Heart left ventricle (tissue), 16 donors: ENCODE results near the gene VHLL. TPM values are rescaled to one million over a fixed set of nuclear protein-coding genes. Genes with fewer than 3 reads are reported as not detected.

Experiments used
- ATAC-seq, 4 donors: fragments of 200-7000 bp; cut with Tn5 transposase; one replicate each; pipeline ENCODE4 v1.9.1; 2020 to 2022; ENCODE audit warnings: moderate library complexity in 4 of 4, mild to moderate bottlenecking in 3 of 4, moderate number of reproducible peaks in 1 of 4
- DNase-seq, 5 donors: peaks; one replicate each; pipeline ENCODE4 v3.0.0-alpha.2; 2020
- H3K27ac ChIP-seq, 12 donors: fragments of 200-600 bp; sonication (generic) in 4 of 12; one replicate each; pipeline versions ENCODE4 v1.5.0 to v1.8.0; 2016 to 2022; ENCODE audit warnings: mild to moderate bottlenecking in 2 of 12
- H3K27me3 ChIP-seq, 9 donors: fragments of 200-600 bp; sonication (generic) in 2 of 9; one replicate each; pipeline versions ENCODE4 v1.5.1 to v1.8.0; 2016 to 2022; ENCODE audit warnings: mild to moderate bottlenecking in 3 of 9
- H3K36me3 ChIP-seq, 9 donors: fragments of 200-600 bp; sonication (generic) in 2 of 9; one replicate each; pipeline versions ENCODE4 v1.5.0 to v1.8.0; 2018 to 2022; ENCODE audit warnings: mild to moderate bottlenecking in 2 of 9
- H3K4me1 ChIP-seq, 12 donors: fragments of 200-600 bp; sonication (generic) in 4 of 12; one replicate each; pipeline versions ENCODE4 v1.5.0 to v1.8.0; 2016 to 2022; ENCODE audit warnings: mild to moderate bottlenecking in 3 of 12
- H3K4me3 ChIP-seq, 12 donors: fragments of 200-600 bp; sonication (generic) in 4 of 12; one replicate each; pipeline versions ENCODE4 v1.5.0 to v1.8.0; 2017 to 2022; ENCODE audit warnings: mild to moderate bottlenecking in 9 of 12, moderate library complexity in 4 of 12
- H3K9me3 ChIP-seq, 12 donors: fragments of 200-600 bp; sonication (generic) in 4 of 12; one replicate each; pipeline versions ENCODE4 v1.5.0 to v1.8.0; 2016 to 2022; ENCODE audit warnings: mild to moderate bottlenecking in 1 of 12
- CTCF ChIP-seq, 12 donors: fragments of 200-600 bp; sonication (generic) in 4 of 12; IDR thresholded peaks; one replicate each; pipeline versions ENCODE4 v1.5.0 to v1.8.0; 2018 to 2022; ENCODE audit warnings: antibody characterized with exemption in 12 of 12, mild to moderate bottlenecking in 5 of 12
- POLR2A ChIP-seq, 2 donors: fragments of 450-650 bp; IDR thresholded peaks; one replicate each; pipeline ENCODE4 v1.6.1; 2017; ENCODE audit warnings: antibody characterized with exemption in 2 of 2, mild to moderate bottlenecking in 2 of 2, moderate library complexity in 2 of 2
- WGBS, 4 donors: extraction: QIAGEN DNeasy Blood & Tissue Kit in 2 of 4; methylation state at CpG; one replicate each; pipeline versions ENCODE4 v1.1.5 to v1.1.7; 2013 to 2018; 5-methylcytosine and 5-hydroxymethylcytosine counted together
- intact Hi-C, 10 donors: fragments of 100-400 bp; cut with DNase I; formaldehyde crosslinking; loops; one replicate each; pipeline versions ENCODE4 v1.11.1 to v1.14.2; 2022
- polyA plus RNA-seq, 2 donors: library from polyadenylated mRNA; stranded (reverse); fragments of 200-250 nt; gene quantifications; one replicate each; pipeline ENCODE4 v1.2.3, GENCODE V29; 2013
- total RNA-seq, 9 donors: library from RNA; depleted of rRNA in 2 of 9; stranded (reverse); fragments of >200 nt in 2 of 9; fragmentation: NEBNext Ultra II Directional in 3 of 9; extraction: Animal tissue kit (Norgen Biotek cat#: 25700) in 3 of 9; gene quantifications; one replicate each; pipeline versions ENCODE4 v1.1.0 to v1.2.4, GENCODE V29; 2016 to 2023
- donor health status: ischemic (EF 13 %, LVEDD 7.1; RV severe dilation, severe dysfunction).
- donor health status: healthy with polysubstance abuse.
- donor health status: DM: no; HTN: yes; CAD: no.
- donor health status: DM: no; HTN: no; CAD: no.
- donor health status: ischemic (EF 25% LVEDD 6.9; RV normal size, moderate dysfunction).
- donor health status: ischemic (EF 25% LVEDD 5.7; RV mildly dilated, moderate dysfunction).
- donor health status: healthy.
- donor health status: DM: yes; HTN: yes; CAD: no.
- donor health status: ischemic (EF 35%, LVEDD 5.7; RV mildly dilated, moderate dysfunction).
- donor health status: nonischemic (EF 11% LVEDD 7.7; RV severe dilation, severe dysfunction).
- donor health status: DM: yes; HTN: yes; CAD: no.
- donor health status: PGD.
- donor health status: ischemic (EF 29% LVEDD 5.4; RV normal size, mild dysfunction).
- donor health status: nonischemic (EF 23%, LVEDD 6.1; RV moderate dilation, normal function).

VHLL gene
- total and polyA plus RNA-seq, 11 donors, result not detected

GRCh38 chr1:156279837-156280236, 19.3 kb downstream of the VHLL start:
- no peak for ATAC-seq
- peaks cover 0 to 56% (median 41%) of the 10 kb centered on the region in 9 donors for H3K36me3 ChIP-seq
- no peak for DNase-seq
- H3K27me3 ChIP-seq, result no peaks in the 10 kb centered on the region
- intact Hi-C loops, result no loop called here
- WGBS, 4 donors, result 86 to 96% (median 93%) methylated on average over 3 of the region's 3 CpGs
- H3K9me3 ChIP-seq, result no peaks in the 10 kb centered on the region
- H3K27ac ChIP-seq, result no peak overlapping the region
- TF ChIP-seq POLR2A (IDR thresholded peaks at IDR 0.05), result no peak
- TF ChIP-seq CTCF (IDR thresholded peaks at IDR 0.05), result no peak
- no peak overlapping the region for H3K4me3 ChIP-seq
- H3K4me1 ChIP-seq, result peaks cover 5 to 69% (median 30%) of the 10 kb centered on the region in 12 donors

- TF ChIP-seq POLR2A (IDR thresholded peaks at IDR 0.05) (no peak), CTCF (IDR thresholded peaks at IDR 0.05) (no peak)
- DNase-seq (no peak), ATAC-seq (no peak)
- H3K4me1 ChIP-seq, result peaks cover 5 to 52% (median 20%) of the 10 kb centered on the region in 12 donors
- 67 to 88% (median 83%) methylated on average over 6 of the region's 6 CpGs for WGBS, 4 donors
- H3K36me3 ChIP-seq, result peaks cover 0 to 85% (median 70%) of the 10 kb centered on the region in 9 donors
- no peak overlapping the region for H3K4me3 ChIP-seq
- intact Hi-C loops, result no loop called here
- no peaks in the 10 kb centered on the region for H3K27me3 ChIP-seq
- H3K9me3 ChIP-seq, result no peaks in the 10 kb centered on the region
- H3K27ac ChIP-seq, result peak overlapping the region in 1 of 12 donors; percentile 59
Observed at GRCh38 chr1:156276966-156277381, 22.1 kb downstream of the VHLL start.

GRCh38 chr1:156276532-156276931, 22.6 kb downstream of the VHLL start:
- Histone ChIP-seq H3K9me3 (no peaks in the 10 kb centered on the region), H3K36me3 (peaks cover 0 to 89% (median 74%) of the 10 kb centered on the region in 9 donors), H3K4me1 (peaks cover 3 to 48% (median 16%) of the 10 kb centered on the region in 12 donors), H3K27me3 (no peaks in the 10 kb centered on the region), H3K27ac (peak overlapping the region in 1 of 12 donors; percentile 59), H3K4me3 (no peak overlapping the region)
- no peak for ATAC-seq
- TF ChIP-seq CTCF (IDR thresholded peaks at IDR 0.05) (no peak), POLR2A (IDR thresholded peaks at IDR 0.05) (no peak)
- intact Hi-C loops, result no loop called here
- DNase-seq, result no peak

GRCh38 chr1:156270314-156270713, 28.8 kb downstream of the VHLL start:
- DNase-seq (no peak), ATAC-seq (no peak)
- no peaks in the 10 kb centered on the region for H3K27me3 ChIP-seq
- WGBS, 4 donors, result 95 to 98% (median 95%) methylated on average over 3 of the region's 3 CpGs
- H3K4me1 ChIP-seq, result no peaks in the 10 kb centered on the region
- peaks cover 2 to 100% (median 99%) of the 10 kb centered on the region in 9 donors for H3K36me3 ChIP-seq
- H3K9me3 ChIP-seq, result no peaks in the 10 kb centered on the region
- no peak overlapping the region for H3K27ac ChIP-seq
- H3K4me3 ChIP-seq, result no peak overlapping the region
- intact Hi-C loops, result no loop called here
- TF ChIP-seq POLR2A (IDR thresholded peaks at IDR 0.05) (no peak), CTCF (IDR thresholded peaks at IDR 0.05) (no peak)
